Nucleus accumbens (tissue), 56 donors: Measurements from ENCODE around the gene SYNE1.

ENCODE experiments used
- DNase-seq, 56 donors: peaks; one replicate each; lab custom pipeline; 2025; lab: John Stamatoyannopoulos, UW

The SYNE1 gene

GRCh38 chr6:152259234-152259633, 377.9 kb downstream of the SYNE1 start:
- DNase-seq, result no peak

GRCh38 chr6:152257581-152257980, 379.6 kb downstream of the SYNE1 start:
- no peak for DNase-seq

GRCh38 chr6:152250127-152250526, 387.0 kb downstream of the SYNE1 start:
- DNase-seq, result no peak

GRCh38 chr6:152248980-152249379, 388.2 kb downstream of the SYNE1 start:
- DNase-seq, result no peak

GRCh38 chr6:152246554-152247337, 390.4 kb downstream of the SYNE1 start:
- DNase-seq, result no peak

- no peak for DNase-seq
Measured at GRCh38 chr6:152244998-152245630, 392.0 kb downstream of the SYNE1 start.

- DNase-seq, result no peak
Measured at GRCh38 chr6:152241013-152241766, 396.0 kb downstream of the SYNE1 start.

- DNase-seq, result no peak
Measured at GRCh38 chr6:152240436-152240835, 396.7 kb downstream of the SYNE1 start.

- DNase-seq, result no peak
Measured at GRCh38 chr6:152236370-152237097, 400.6 kb downstream of the SYNE1 start.

- DNase-seq, result no peak
Measured at GRCh38 chr6:152233547-152234320, 403.4 kb downstream of the SYNE1 start.

- DNase-seq, result peak in 1 of 56 donors; percentile 4
Measured at GRCh38 chr6:152232501-152233151, 404.5 kb downstream of the SYNE1 start.

GRCh38 chr6:152229330-152229729, 407.8 kb downstream of the SYNE1 start:
- no peak for DNase-seq

GRCh38 chr6:152226119-152226518, 411.0 kb downstream of the SYNE1 start:
- no peak for DNase-seq

GRCh38 chr6:152225241-152225934, 411.8 kb downstream of the SYNE1 start:
- DNase-seq, result no peak

- no peak for DNase-seq
Measured at GRCh38 chr6:152223636-152224035, 413.5 kb downstream of the SYNE1 start.

GRCh38 chr6:152221806-152222628, 415.1 kb downstream of the SYNE1 start:
- no peak for DNase-seq

GRCh38 chr6:152220786-152221185, 416.4 kb downstream of the SYNE1 start:
- no peak for DNase-seq

- no peak for DNase-seq
Measured at GRCh38 chr6:152218887-152219286, 418.3 kb downstream of the SYNE1 start.
